ENCODE results near the gene NDUFA8. TPM values are rescaled to one million over a fixed set of nuclear protein-coding genes. Genes with fewer than 3 reads are reported as not detected.

Gene NDUFA8
- total and polyA plus RNA-seq, 2 experiments from 2014 or later: 36.6 to 144 TPM

DNA sequence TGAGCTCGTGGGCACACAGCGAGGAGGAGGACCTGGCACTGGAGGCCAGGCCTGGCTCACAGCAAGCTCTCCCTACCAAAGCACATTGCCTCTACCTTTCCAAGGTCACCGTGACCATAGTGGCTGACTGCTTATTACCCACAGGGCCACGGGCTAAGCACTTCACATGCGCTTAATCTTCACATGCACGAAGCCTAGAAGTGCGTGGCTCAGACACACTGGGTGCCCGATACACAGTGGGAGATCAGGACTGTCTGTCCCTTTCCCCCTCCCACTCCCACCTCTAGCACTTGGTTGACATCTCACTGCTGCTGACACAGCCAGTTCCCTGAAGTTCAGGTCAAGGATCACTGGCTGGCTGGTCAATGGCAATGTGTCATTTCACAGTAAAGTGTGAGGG, 45.6 kb upstream of the NDUFA8 start (continued):
- TF ChIP-seq NANOG (IDR thresholded peaks at IDR 0.05; ENCODE audit: borderline replicate concordance): no peak
- no peak for TF ChIP-seq EZH2phosphoT487 (IDR thresholded peaks at IDR 0.05; ENCODE audit: unreplicated experiment)

DNA sequence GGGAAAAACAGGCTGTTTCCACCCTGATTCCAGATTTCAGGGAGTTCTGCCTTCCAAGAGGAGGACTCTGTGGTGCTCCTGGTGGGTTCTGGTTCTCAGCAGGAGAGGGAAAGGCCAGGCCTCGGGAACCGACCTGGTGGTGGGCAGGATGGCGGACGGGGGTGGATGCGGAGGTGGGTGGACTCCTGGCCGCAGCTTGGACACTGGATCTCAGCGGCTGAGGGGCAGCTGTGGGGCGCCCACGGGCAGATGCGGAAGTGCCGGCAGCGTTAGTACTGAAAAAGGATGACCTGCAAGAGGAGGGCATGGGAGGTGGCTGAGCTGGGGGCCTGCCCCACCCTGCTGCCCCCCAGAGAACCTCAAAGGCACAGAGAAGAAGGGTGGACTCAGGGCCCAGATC, 44.9 kb upstream of the NDUFA8 start:
- Mint-ChIP-seq H3K4me1 (peaks cover 17% of the 10 kb centered on the region), H3K27ac (no peak overlapping the region)

More for the DNA sequence above, 44.9 kb upstream of the NDUFA8 start:
- H3K27me3 ChIP-seq (ENCODE audit: insufficient read depth): no peaks in the 10 kb centered on the region
- peaks cover 13% of the 10 kb centered on the region for H3K4me1 ChIP-seq (ENCODE audit: insufficient read depth)
- H3K4me3 ChIP-seq: no peak overlapping the region
- H3F3A ChIP-seq (replicated peaks; ENCODE audit: low read depth): no peaks in the 10 kb centered on the region
- DNase-seq (ENCODE audit: low spot score) (no peak), ATAC-seq (no peak)
- peaks cover 4% of the 10 kb centered on the region for H3K27me3 Mint-ChIP-seq (ENCODE audit: insufficient read depth, low read depth, poor library complexity)
- H3K4me3 Mint-ChIP-seq: 0 out of 3 replicates have a peak overlapping the region, but pooled peaks have one; percentile 8
- H3K27ac ChIP-seq (ENCODE audit: low read depth): peak overlapping the region; percentile 24; the same call in 1 of the 2 replicates
- 0 out of 2 replicates have a peak, but pooled peaks cover 5% of the 10 kb centered on the region for H3K9me2 ChIP-seq (ENCODE audit: insufficient read depth)
- H3K4me2 ChIP-seq: peak overlapping the region; percentile 46
- TF ChIP-seq, protein P1, sequence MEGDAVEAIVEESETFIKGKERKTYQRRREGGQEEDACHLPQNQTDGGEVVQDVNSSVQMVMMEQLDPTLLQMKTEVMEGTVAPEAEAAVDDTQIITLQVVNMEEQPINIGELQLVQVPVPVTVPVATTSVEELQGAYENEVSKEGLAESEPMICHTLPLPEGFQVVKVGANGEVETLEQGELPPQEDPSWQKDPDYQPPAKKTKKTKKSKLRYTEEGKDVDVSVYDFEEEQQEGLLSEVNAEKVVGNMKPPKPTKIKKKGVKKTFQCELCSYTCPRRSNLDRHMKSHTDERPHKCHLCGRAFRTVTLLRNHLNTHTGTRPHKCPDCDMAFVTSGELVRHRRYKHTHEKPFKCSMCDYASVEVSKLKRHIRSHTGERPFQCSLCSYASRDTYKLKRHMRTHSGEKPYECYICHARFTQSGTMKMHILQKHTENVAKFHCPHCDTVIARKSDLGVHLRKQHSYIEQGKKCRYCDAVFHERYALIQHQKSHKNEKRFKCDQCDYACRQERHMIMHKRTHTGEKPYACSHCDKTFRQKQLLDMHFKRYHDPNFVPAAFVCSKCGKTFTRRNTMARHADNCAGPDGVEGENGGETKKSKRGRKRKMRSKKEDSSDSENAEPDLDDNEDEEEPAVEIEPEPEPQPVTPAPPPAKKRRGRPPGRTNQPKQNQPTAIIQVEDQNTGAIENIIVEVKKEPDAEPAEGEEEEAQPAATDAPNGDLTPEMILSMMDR (conservative IDR thresholded peaks at IDR 0.05; ENCODE audit: low read depth in 2 of 2): no peak
- TF ChIP-seq, protein P2, sequence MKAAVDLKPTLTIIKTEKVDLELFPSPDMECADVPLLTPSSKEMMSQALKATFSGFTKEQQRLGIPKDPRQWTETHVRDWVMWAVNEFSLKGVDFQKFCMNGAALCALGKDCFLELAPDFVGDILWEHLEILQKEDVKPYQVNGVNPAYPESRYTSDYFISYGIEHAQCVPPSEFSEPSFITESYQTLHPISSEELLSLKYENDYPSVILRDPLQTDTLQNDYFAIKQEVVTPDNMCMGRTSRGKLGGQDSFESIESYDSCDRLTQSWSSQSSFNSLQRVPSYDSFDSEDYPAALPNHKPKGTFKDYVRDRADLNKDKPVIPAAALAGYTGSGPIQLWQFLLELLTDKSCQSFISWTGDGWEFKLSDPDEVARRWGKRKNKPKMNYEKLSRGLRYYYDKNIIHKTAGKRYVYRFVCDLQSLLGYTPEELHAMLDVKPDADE (IDR thresholded peaks at IDR 0.05): no peak
- TF ChIP-seq JUNB (IDR thresholded peaks at IDR 0.05; ENCODE audit: unreplicated experiment) (no peak), NANOG (IDR thresholded peaks at IDR 0.05; ENCODE audit: borderline replicate concordance) (no peak), STAT1 (IDR thresholded peaks at IDR 0.05; ENCODE audit: unreplicated experiment) (no peak), EZH2phosphoT487 (IDR thresholded peaks at IDR 0.05; ENCODE audit: unreplicated experiment) (no peak), ZNF331 (CRISPR knock-in tag; IDR thresholded peaks at IDR 0.05; ENCODE audit: low read depth) (no peak), POLR2AphosphoS5 (IDR thresholded peaks at IDR 0.05; ENCODE audit: low read depth) (no peak), ZNF114 (CRISPR knock-in tag; IDR thresholded peaks at IDR 0.05) (no peak), CREB1 (CRISPR knock-in tag; IDR thresholded peaks at IDR 0.05; ENCODE audit: low read depth) (no peak), EZH2 (IDR thresholded peaks at IDR 0.05; ENCODE audit: low read depth, unreplicated experiment) (no peak)
- TF ChIP-seq, protein P3, sequence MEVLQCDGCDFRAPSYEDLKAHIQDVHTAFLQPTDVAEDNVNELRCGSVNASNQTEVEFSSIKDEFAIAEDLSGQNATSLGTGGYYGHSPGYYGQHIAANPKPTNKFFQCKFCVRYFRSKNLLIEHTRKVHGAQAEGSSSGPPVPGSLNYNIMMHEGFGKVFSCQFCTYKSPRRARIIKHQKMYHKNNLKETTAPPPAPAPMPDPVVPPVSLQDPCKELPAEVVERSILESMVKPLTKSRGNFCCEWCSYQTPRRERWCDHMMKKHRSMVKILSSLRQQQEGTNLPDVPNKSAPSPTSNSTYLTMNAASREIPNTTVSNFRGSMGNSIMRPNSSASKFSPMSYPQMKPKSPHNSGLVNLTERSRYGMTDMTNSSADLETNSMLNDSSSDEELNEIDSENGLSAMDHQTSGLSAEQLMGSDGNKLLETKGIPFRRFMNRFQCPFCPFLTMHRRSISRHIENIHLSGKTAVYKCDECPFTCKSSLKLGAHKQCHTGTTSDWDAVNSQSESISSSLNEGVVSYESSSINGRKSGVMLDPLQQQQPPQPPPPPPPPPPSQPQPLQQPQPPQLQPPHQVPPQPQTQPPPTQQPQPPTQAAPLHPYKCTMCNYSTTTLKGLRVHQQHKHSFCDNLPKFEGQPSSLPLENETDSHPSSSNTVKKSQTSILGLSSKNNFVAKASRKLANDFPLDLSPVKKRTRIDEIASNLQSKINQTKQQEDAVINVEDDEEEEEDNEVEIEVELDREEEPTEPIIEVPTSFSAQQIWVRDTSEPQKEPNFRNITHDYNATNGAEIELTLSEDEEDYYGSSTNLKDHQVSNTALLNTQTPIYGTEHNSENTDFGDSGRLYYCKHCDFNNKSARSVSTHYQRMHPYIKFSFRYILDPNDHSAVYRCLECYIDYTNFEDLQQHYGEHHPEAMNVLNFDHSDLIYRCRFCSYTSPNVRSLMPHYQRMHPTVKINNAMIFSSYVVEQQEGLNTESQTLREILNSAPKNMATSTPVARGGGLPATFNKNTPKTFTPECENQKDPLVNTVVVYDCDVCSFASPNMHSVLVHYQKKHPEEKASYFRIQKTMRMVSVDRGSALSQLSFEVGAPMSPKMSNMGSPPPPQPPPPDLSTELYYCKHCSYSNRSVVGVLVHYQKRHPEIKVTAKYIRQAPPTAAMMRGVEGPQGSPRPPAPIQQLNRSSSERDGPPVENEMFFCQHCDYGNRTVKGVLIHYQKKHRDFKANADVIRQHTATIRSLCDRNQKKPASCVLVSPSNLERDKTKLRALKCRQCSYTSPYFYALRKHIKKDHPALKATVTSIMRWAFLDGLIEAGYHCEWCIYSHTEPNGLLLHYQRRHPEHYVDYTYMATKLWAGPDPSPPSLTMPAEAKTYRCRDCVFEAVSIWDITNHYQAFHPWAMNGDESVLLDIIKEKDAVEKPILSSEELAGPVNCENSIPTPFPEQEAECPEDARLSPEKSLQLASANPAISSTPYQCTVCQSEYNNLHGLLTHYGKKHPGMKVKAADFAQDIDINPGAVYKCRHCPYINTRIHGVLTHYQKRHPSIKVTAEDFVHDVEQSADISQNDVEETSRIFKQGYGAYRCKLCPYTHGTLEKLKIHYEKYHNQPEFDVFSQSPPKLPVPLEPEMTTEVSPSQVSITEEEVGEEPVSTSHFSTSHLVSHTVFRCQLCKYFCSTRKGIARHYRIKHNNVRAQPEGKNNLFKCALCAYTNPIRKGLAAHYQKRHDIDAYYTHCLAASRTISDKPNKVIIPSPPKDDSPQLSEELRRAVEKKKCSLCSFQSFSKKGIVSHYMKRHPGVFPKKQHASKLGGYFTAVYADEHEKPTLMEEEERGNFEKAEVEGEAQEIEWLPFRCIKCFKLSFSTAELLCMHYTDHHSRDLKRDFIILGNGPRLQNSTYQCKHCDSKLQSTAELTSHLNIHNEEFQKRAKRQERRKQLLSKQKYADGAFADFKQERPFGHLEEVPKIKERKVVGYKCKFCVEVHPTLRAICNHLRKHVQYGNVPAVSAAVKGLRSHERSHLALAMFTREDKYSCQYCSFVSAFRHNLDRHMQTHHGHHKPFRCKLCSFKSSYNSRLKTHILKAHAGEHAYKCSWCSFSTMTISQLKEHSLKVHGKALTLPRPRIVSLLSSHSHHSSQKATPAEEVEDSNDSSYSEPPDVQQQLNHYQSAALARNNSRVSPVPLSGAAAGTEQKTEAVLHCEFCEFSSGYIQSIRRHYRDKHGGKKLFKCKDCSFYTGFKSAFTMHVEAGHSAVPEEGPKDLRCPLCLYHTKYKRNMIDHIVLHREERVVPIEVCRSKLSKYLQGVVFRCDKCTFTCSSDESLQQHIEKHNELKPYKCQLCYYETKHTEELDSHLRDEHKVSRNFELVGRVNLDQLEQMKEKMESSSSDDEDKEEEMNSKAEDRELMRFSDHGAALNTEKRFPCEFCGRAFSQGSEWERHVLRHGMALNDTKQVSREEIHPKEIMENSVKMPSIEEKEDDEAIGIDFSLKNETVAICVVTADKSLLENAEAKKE (CRISPR knock-in tag; IDR thresholded peaks at IDR 0.05): no peak
- TF ChIP-seq, protein P4, sequence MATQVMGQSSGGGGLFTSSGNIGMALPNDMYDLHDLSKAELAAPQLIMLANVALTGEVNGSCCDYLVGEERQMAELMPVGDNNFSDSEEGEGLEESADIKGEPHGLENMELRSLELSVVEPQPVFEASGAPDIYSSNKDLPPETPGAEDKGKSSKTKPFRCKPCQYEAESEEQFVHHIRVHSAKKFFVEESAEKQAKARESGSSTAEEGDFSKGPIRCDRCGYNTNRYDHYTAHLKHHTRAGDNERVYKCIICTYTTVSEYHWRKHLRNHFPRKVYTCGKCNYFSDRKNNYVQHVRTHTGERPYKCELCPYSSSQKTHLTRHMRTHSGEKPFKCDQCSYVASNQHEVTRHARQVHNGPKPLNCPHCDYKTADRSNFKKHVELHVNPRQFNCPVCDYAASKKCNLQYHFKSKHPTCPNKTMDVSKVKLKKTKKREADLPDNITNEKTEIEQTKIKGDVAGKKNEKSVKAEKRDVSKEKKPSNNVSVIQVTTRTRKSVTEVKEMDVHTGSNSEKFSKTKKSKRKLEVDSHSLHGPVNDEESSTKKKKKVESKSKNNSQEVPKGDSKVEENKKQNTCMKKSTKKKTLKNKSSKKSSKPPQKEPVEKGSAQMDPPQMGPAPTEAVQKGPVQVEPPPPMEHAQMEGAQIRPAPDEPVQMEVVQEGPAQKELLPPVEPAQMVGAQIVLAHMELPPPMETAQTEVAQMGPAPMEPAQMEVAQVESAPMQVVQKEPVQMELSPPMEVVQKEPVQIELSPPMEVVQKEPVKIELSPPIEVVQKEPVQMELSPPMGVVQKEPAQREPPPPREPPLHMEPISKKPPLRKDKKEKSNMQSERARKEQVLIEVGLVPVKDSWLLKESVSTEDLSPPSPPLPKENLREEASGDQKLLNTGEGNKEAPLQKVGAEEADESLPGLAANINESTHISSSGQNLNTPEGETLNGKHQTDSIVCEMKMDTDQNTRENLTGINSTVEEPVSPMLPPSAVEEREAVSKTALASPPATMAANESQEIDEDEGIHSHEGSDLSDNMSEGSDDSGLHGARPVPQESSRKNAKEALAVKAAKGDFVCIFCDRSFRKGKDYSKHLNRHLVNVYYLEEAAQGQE (IDR thresholded peaks at IDR 0.05; ENCODE audit: unreplicated experiment): no peak
- H3K79me2 ChIP-seq (replicated peaks; ENCODE audit: insufficient read depth): no peaks in the 10 kb centered on the region
- no peaks in the 10 kb centered on the region for H4K20me1 ChIP-seq (replicated peaks; ENCODE audit: insufficient read depth)
- 0 out of 2 replicates have a peak overlapping the region, but pooled peaks have one; percentile 1 for H2AFZ ChIP-seq
- no peaks in the 10 kb centered on the region for H3K36me3 ChIP-seq (ENCODE audit: insufficient read depth)
- no peaks in the 10 kb centered on the region for H3K9me3 Mint-ChIP-seq
- no peaks in the 10 kb centered on the region; the same call in 2 of the 3 replicates for H3K36me3 Mint-ChIP-seq (ENCODE audit: low read depth)

Measured in GM23338 (cell line).